PC-9 (cell line): Measurements from ENCODE around the gene PDHX. TPM values are rescaled to one million over a fixed set of nuclear protein-coding genes. Genes with fewer than 3 reads are reported as not detected.

Source experiments
- BruUV-seq: library from RNA; stranded (reverse); fragments of 400-500 nt; replicated peaks from 2 replicates; lab custom pipeline; 2021; lab: Mats Ljungman, UMichigan
- CTCF ChIA-PET: fragments of 300-600 bp; sonication (Branson Sonifier 250); formaldehyde crosslinking; loops from one replicate; lab custom pipeline; 2022; ENCODE audit warnings: antibody characterized with exemption; lab: Charles Lee
- POLR2A ChIA-PET: fragments of 300-600 bp; sonication (Branson Sonifier 250); formaldehyde crosslinking; loops from one replicate; lab custom pipeline; 2022; ENCODE audit warnings: antibody characterized with exemption; ENCODE audit not compliant: unreplicated experiment; lab: Charles Lee
- DNase-seq, 2 experiments: peaks; one replicate each; pipeline versions ENCODE4 v3.0.0 to v3.0.0-alpha.2; 2015 to 2022; ENCODE audit warnings: mixed read lengths in 1 of 2
- H2AFZ ChIP-seq: fragments of 200-600 bp; sonication (generic); 2 replicates; pipeline ENCODE4 v1.8.1; 2017; ENCODE audit warnings: antibody characterized with exemption
- H3F3A ChIP-seq: fragments of 200-600 bp; sonication (generic); 2 replicates; pipeline ENCODE4 v1.8.1; 2017; ENCODE audit warnings: antibody characterized with exemption, mild to moderate bottlenecking, low read depth; ENCODE audit not compliant: insufficient read depth
- H3K27ac ChIP-seq: fragments of 200-600 bp; sonication (generic); 2 replicates; pipeline ENCODE4 v1.6.1; 2016; ENCODE audit warnings: mixed run types
- H3K27me3 ChIP-seq: fragments of 200-600 bp; sonication (generic); 2 replicates; pipeline ENCODE4 v1.6.1; 2016; ENCODE audit warnings: low read depth, mixed run types; ENCODE audit not compliant: insufficient read depth
- H3K36me3 ChIP-seq: fragments of 200-600 bp; sonication (generic); 2 replicates; pipeline ENCODE4 v1.6.1; 2016; ENCODE audit warnings: low read depth, mixed run types
- H3K4me1 ChIP-seq: fragments of 200-600 bp; sonication (generic); replicated peaks from 2 replicates; pipeline ENCODE4 v1.6.1; 2016; ENCODE audit warnings: mixed run types; ENCODE audit not compliant: insufficient read depth
- H3K4me2 ChIP-seq: fragments of 200-600 bp; sonication (generic); 2 replicates; pipeline ENCODE4 v1.6.1; 2017; ENCODE audit warnings: mixed run types
- H3K4me3 ChIP-seq: fragments of 200-600 bp; sonication (generic); 2 replicates; pipeline ENCODE4 v1.6.1; 2016; ENCODE audit warnings: mixed run types
- H3K79me2 ChIP-seq: fragments of 200-600 bp; sonication (generic); 2 replicates; pipeline ENCODE4 v1.6.1; 2017; ENCODE audit warnings: low read depth, mixed run types
- H3K9me2 ChIP-seq: fragments of 200-600 bp; sonication (generic); 2 replicates; pipeline ENCODE4 v1.8.1; 2017; ENCODE audit warnings: mild to moderate bottlenecking; ENCODE audit not compliant: insufficient read depth
- H3K9me3 ChIP-seq: fragments of 200-600 bp; sonication (generic); 2 replicates; pipeline ENCODE4 v1.8.1; 2016; ENCODE audit warnings: low read depth; ENCODE audit not compliant: insufficient read depth
- H4K20me1 ChIP-seq: fragments of 200-600 bp; sonication (generic); 2 replicates; pipeline ENCODE4 v1.8.1; 2017; ENCODE audit not compliant: insufficient read depth
- EZH2 ChIP-seq: fragments of 200-600 bp; sonication (generic); IDR thresholded peaks from 2 replicates; pipeline ENCODE4 v1.8.0; 2017; ENCODE audit warnings: antibody characterized with exemption, low read depth
- intact Hi-C: fragments of 100-400 bp; cut with micrococcal nuclease; formaldehyde crosslinking; loops from one replicate; pipeline ENCODE4 v1.10.0; 2022; ENCODE audit not compliant: unreplicated experiment
- total RNA-seq: library from RNA; stranded (reverse); gene quantifications from 2 replicates; pipeline ENCODE4 v1.2.3, GENCODE V29; 2021
- TF ChIP-seq, protein P1 (sequence below): fragments of 200-600 bp; sonication (generic); conservative IDR thresholded peaks from 2 replicates; pipeline ENCODE4 v1.6.1; 2017; ENCODE audit warnings: mixed run types, antibody characterized with exemption, mild to moderate bottlenecking, moderate library complexity

The PDHX gene
- total RNA-seq, 1 experiment from 2014 or later: 47.0 TPM

GRCh38 chr11:34890089-34890488, 26.3 kb upstream of the PDHX start:
- H3F3A ChIP-seq: peaks cover 18% of the 10 kb centered on the region
- intact Hi-C loops: loop anchor here (1.0 to 10.0 kb wide), 8 partner anchors 205 to 1045 kb away; partner anchors contain the start of gene EHF
- H3K9me3 ChIP-seq: no peaks in the 10 kb centered on the region
- H3K4me3 ChIP-seq: no peak overlapping the region
- H3K36me3 ChIP-seq: 0 out of 2 replicates have a peak, but pooled peaks cover 5% of the 10 kb centered on the region
- H2AFZ ChIP-seq: no peak overlapping the region
- POLR2A ChIA-PET: no interaction called here
- no peak overlapping the region for H3K27ac ChIP-seq
- TF ChIP-seq, protein P1, sequence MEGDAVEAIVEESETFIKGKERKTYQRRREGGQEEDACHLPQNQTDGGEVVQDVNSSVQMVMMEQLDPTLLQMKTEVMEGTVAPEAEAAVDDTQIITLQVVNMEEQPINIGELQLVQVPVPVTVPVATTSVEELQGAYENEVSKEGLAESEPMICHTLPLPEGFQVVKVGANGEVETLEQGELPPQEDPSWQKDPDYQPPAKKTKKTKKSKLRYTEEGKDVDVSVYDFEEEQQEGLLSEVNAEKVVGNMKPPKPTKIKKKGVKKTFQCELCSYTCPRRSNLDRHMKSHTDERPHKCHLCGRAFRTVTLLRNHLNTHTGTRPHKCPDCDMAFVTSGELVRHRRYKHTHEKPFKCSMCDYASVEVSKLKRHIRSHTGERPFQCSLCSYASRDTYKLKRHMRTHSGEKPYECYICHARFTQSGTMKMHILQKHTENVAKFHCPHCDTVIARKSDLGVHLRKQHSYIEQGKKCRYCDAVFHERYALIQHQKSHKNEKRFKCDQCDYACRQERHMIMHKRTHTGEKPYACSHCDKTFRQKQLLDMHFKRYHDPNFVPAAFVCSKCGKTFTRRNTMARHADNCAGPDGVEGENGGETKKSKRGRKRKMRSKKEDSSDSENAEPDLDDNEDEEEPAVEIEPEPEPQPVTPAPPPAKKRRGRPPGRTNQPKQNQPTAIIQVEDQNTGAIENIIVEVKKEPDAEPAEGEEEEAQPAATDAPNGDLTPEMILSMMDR: peak; percentile 63
- no peak for TF ChIP-seq EZH2
- no TSS peak for BruUV-seq
- H3K4me1 ChIP-seq: peaks cover 38% of the 10 kb centered on the region
- 0 out of 2 replicates have a peak overlapping the region, but pooled peaks have one; percentile 5 for H3K4me2 ChIP-seq
- H3K27me3 ChIP-seq: no peaks in the 10 kb centered on the region
- no peaks in the 10 kb centered on the region for H4K20me1 ChIP-seq
- CTCF ChIA-PET: interaction anchor here (0.6 to 1.3 kb wide), 4 partner anchors 100 to 304 kb away, joined by 3 to 6 read pairs (median 4); no protein-coding TSS in a partner anchor
- no peaks in the 10 kb centered on the region for H3K9me2 ChIP-seq
- H3K79me2 ChIP-seq: no peaks in the 10 kb centered on the region
- DNase-seq: no peak

DNA sequence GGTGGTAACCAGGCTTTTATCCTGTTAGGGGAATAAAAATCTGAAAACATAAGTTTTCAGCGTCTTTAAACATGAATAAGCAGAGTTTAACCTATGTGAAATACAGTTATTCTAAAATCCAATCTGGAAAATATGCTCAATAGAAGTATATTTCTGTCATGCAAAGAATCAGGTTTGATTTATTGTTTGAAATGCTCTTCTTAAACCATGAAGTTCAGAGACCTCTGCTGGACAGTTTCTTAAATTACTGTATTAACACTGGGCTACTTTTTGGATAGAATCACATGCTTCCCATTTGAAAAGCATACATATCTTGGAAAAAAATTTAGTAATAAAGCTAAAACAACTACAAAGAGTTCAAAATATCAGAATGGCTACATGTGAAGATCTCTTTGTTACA, 25.6 kb upstream of the PDHX start:
- no peaks in the 10 kb centered on the region for H3K9me3 ChIP-seq
- 0 out of 2 replicates have a peak, but pooled peaks cover 5% of the 10 kb centered on the region for H3K36me3 ChIP-seq
- no peaks in the 10 kb centered on the region for H3K79me2 ChIP-seq
- no peak overlapping the region for H3K27ac ChIP-seq
- H3K4me2 ChIP-seq: no peak overlapping the region
- H4K20me1 ChIP-seq: no peaks in the 10 kb centered on the region
- H2AFZ ChIP-seq: no peak overlapping the region
- no TSS peak for BruUV-seq
- ChIA-PET POLR2A (interaction anchor here (0.6 kb wide), 1 partner anchor 395 kb away, joined by 3 read pairs; no protein-coding TSS in a partner anchor), CTCF (interaction anchor here (2.5 kb wide), 1 partner anchor 305 kb away, joined by 9 read pairs; no protein-coding TSS in a partner anchor)
- peaks cover 37% of the 10 kb centered on the region for H3K4me1 ChIP-seq
- intact Hi-C loops: loop anchor here (1.0 to 10.0 kb wide), 9 partner anchors 206 to 1046 kb away; partner anchors contain the start of genes EHF and ELF5
- DNase-seq: peak in 1 of 2 experiments; percentile 64
- no peaks in the 10 kb centered on the region for H3K27me3 ChIP-seq
- no peaks in the 10 kb centered on the region for H3K9me2 ChIP-seq
- no peak overlapping the region for H3K4me3 ChIP-seq
- TF ChIP-seq, protein P1: peak; percentile 86
- TF ChIP-seq EZH2: no peak
- peaks cover 18% of the 10 kb centered on the region for H3F3A ChIP-seq

DNA sequence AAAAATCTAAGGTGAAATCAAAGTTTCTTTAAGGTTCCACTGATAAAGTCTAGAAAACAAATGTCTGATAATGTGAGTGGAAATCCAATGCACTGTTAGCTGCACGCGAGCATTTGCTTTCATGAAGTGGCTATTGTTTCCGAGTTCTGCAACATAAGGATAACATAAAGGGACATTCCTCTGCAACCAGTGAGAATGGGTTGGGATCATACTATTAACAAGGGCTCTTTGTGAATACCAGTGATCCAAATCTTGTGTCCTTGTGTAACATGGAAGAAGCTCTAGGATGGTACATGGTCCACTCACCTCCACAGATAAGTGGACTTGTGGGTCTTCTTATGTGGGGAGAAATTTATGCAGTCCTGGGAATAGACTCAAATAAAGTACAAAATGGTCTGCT, 24.8 kb upstream of the PDHX start:
- CTCF ChIA-PET: interaction anchor here (0.5 to 2.5 kb wide), 3 partner anchors 306 to 774 kb away, joined by 3 to 9 read pairs (median 3); no protein-coding TSS in a partner anchor
- Histone ChIP-seq H3K79me2 (no peaks in the 10 kb centered on the region), H3K27ac (no peak overlapping the region), H2AFZ (no peak overlapping the region), H4K20me1 (no peaks in the 10 kb centered on the region), H3F3A (peaks cover 14% of the 10 kb centered on the region), H3K9me3 (no peaks in the 10 kb centered on the region), H3K9me2 (no peaks in the 10 kb centered on the region), H3K4me2 (no peak overlapping the region), H3K27me3 (no peaks in the 10 kb centered on the region), H3K36me3 (0 out of 2 replicates have a peak, but pooled peaks cover 5% of the 10 kb centered on the region), H3K4me3 (no peak overlapping the region), H3K4me1 (peaks cover 29% of the 10 kb centered on the region)
- BruUV-seq: no TSS peak
- no peak for DNase-seq
- POLR2A ChIA-PET: no interaction called here
- TF ChIP-seq, protein P1: no peak
- TF ChIP-seq EZH2: no peak
- intact Hi-C loops: loop anchor here (1.0 to 10.0 kb wide), 6 partner anchors 207 to 1047 kb away; partner anchors contain the start of gene ELF5
